Neural crest cell (in vitro differentiated cells): Measurements from ENCODE around the gene DLST. TPM values are rescaled to one million over a fixed set of nuclear protein-coding genes. Genes with fewer than 3 reads are reported as not detected.

Source experiments
- DNase-seq: peaks from one replicate; pipeline ENCODE4 v3.0.0; 2021; ENCODE audit warnings: low read depth, mixed read lengths, low spot score
- H3K27ac Mint-ChIP-seq: one replicate; pipeline ENCODE4 v1.8.0; 2021; ENCODE audit warnings: mild to moderate bottlenecking, mixed read lengths; ENCODE audit not compliant: unreplicated experiment
- H3K27me3 Mint-ChIP-seq: 2 replicates; pipeline ENCODE4 v1.8.0; 2021; ENCODE audit warnings: low read depth, mild to moderate bottlenecking, mixed read lengths
- H3K36me3 Mint-ChIP-seq: 2 replicates; pipeline ENCODE4 v1.8.0; 2021; ENCODE audit warnings: low read depth, mild to moderate bottlenecking, mixed read lengths
- H3K4me1 Mint-ChIP-seq: 2 replicates; pipeline ENCODE4 v1.8.0; 2021; ENCODE audit warnings: mixed read lengths
- H3K4me3 Mint-ChIP-seq: one replicate; pipeline ENCODE4 v1.8.0; 2021; ENCODE audit warnings: mild to moderate bottlenecking, mixed read lengths
- H3K9me3 Mint-ChIP-seq: 2 replicates; pipeline ENCODE4 v1.8.0; 2021; ENCODE audit warnings: mixed read lengths
- total RNA-seq: library from RNA; stranded (reverse); gene quantifications from 2 replicates; pipeline ENCODE4 v1.2.1, GENCODE V29; 2021
- TF ChIP-seq, protein P1 (sequence below): fragments of 200-600 bp; sonication (generic); conservative IDR thresholded peaks from 2 replicates; pipeline ENCODE4 v1.5.0; 2021; ENCODE audit warnings: antibody characterized with exemption, mild to moderate bottlenecking

DLST gene
- total RNA-seq, 1 donor from 2014 or later = 97.4 TPM

DNA sequence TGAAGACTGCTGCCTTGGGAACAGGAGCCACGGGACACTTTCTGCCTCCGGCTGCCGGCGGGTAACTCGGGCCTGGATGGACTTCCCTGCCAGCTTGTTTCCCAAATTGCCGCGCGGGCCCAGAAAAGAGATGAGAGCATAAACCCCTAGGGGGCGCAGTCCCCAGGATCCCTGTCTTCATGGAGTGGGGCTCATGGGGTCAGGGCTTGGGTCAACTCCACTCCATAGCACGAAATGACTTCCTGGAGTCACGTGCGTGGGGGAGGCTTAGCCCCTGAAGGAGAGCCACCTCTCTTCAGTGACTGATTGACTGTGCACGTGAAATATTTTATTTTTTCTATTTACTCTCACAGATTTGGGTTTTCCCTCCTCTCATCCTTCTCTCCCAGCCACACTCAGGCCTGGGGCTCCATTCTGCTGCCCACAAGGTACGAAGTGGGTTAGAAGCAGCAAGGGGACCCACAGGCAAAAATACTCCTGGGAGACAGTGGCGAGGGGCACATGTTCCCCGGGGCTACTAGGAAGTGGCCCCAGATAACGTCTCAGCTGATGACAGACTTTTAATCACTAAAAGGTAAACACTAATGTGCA is 63.6 kb downstream of the DLST start:
- Mint-ChIP-seq H3K9me3 (no peaks in the 10 kb centered on the region), H3K36me3 (no peaks in the 10 kb centered on the region), H3K27me3 (no peaks in the 10 kb centered on the region), H3K4me3 (no peak overlapping the region), H3K27ac (no peak overlapping the region), H3K4me1 (peaks cover 14% of the 10 kb centered on the region)
- TF ChIP-seq, protein P1, sequence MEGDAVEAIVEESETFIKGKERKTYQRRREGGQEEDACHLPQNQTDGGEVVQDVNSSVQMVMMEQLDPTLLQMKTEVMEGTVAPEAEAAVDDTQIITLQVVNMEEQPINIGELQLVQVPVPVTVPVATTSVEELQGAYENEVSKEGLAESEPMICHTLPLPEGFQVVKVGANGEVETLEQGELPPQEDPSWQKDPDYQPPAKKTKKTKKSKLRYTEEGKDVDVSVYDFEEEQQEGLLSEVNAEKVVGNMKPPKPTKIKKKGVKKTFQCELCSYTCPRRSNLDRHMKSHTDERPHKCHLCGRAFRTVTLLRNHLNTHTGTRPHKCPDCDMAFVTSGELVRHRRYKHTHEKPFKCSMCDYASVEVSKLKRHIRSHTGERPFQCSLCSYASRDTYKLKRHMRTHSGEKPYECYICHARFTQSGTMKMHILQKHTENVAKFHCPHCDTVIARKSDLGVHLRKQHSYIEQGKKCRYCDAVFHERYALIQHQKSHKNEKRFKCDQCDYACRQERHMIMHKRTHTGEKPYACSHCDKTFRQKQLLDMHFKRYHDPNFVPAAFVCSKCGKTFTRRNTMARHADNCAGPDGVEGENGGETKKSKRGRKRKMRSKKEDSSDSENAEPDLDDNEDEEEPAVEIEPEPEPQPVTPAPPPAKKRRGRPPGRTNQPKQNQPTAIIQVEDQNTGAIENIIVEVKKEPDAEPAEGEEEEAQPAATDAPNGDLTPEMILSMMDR = peak; percentile 66
- DNase-seq = peak; percentile 63

DNA sequence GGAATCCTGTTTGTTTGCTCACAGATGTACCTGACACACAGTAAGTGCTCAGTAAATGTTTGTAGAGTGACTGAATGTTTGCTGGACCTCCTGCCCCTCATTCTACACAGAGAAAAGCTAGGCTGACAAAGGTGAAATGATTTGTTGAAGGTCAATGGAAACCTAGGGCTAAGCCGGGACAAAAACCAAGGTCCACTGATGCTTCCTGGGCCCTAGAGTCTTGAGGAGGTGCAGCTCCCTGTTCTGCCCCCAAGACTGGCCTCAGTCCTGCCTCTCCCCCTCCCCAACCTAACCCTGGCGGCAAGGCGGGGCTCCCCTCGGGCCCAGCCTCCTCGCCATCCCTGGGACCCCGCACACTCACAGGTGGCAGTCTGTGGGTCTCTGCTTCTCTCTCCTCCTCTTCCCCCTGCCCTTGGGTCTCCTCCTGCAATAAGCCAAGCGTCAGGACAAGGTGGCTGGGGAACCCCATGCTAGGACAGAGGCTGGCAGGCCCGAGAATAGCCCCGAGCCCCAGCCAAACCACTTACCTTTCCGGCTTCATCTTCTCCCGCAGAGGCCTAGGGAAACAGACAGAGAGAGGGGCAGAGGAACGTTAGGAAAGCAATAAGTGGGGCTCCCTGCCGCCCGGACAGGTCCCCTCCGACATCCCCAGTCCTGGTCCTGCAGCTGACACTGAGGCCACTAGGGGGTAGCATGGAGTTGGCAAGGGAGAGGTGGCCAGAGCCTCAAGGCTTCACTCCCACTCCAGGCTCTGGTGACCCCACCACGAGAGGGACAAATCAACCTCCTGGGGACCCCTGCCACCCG is 64.3 kb downstream of the DLST start:
- Mint-ChIP-seq H3K36me3 (no peaks in the 10 kb centered on the region), H3K4me3 (peak overlapping the region; percentile 27), H3K9me3 (no peaks in the 10 kb centered on the region), H3K27ac (peak overlapping the region; percentile 89), H3K4me1 (peaks cover 15% of the 10 kb centered on the region), H3K27me3 (no peaks in the 10 kb centered on the region)
- TF ChIP-seq, protein P1 = peak; percentile 88
- DNase-seq = peak; percentile 92

DNA sequence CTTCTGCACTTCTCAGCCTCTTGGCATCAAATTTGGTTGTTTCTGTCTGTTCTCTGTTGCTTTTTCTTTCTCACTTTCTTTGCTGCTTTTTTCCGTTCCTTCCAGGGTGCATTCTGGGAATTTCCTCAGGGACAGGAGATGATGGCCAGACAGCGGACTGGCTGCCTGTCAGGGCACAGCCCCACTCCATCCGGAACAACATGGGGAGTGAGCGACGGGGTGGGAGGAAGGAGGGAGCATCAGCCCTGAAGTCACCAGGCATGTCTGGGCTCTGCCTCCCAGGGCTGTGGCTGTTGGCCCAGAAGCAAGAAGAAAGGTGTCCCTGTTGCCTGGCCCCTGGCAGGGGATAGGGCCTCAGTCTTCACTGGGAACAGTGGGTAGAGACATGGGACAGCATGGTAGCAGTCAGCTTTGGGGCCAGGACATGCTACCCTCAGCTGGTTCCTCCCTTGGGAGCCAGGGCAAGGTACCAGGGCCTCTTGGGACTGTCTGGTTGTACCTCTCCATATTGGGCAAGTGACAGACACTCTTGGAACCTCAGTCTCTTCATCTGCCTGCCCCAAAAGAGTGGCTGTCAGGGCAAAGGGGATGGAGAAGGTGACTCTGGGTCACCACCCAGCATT is 65.1 kb downstream of the DLST start:
- H3K27me3 Mint-ChIP-seq = no peaks in the 10 kb centered on the region
- H3K4me1 Mint-ChIP-seq = peaks cover 14% of the 10 kb centered on the region
- TF ChIP-seq, protein P1 = peak; percentile 12
- no peaks in the 10 kb centered on the region for H3K9me3 Mint-ChIP-seq
- peak overlapping the region; percentile 89 for H3K27ac Mint-ChIP-seq
- H3K4me3 Mint-ChIP-seq = peak overlapping the region; percentile 27
- no peaks in the 10 kb centered on the region for H3K36me3 Mint-ChIP-seq
- no peak for DNase-seq

DNA sequence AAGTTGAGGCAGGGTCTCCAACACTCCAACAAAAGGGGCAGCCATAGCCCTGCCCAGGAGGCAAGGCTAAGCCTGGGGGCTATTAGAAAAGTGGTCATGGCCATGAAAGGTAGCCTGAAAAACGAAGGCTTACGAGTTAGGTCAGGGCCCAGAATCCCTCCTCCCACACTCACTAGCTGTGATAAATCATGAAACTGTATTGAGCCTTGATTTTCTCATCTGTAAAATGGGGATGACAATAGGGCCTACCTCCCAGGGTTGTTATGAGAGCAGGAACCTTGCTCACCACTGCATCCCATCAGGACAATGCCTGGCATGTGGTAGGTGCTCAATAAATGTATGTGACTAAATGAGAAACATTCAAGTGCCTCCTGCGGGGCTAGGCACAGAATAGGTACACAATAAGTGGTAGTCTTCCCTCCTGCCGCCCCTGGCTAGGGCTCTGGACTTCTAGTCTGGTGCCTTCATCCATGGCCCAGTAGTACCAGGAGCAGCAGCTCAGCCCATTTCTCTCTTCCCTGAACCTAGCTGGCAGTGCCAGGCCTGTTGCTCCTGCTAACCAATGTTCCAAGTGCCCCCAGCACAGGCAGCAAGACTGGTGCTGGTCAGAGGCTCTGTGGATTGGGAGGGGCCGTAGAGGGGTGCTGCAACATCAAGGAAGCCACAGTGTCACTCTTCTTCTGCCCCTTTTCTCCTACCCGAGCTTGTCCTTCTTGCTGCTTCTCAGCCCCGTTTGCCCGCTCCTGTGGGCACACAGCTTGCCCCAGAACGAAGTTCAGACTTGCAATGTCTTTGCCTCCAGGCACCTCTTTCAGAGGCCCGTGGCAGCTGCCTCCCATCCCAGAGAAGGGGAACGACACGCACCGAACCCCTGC is 65.9 kb downstream of the DLST start:
- Mint-ChIP-seq H3K9me3 (no peaks in the 10 kb centered on the region), H3K27ac (no peak overlapping the region), H3K4me3 (no peak overlapping the region), H3K36me3 (no peaks in the 10 kb centered on the region), H3K4me1 (peaks cover 12% of the 10 kb centered on the region), H3K27me3 (no peaks in the 10 kb centered on the region)
- TF ChIP-seq, protein P1 = no peak
- no peak for DNase-seq
